ENCODE data around the gene CCDC188.

CCDC188 gene

DNA sequence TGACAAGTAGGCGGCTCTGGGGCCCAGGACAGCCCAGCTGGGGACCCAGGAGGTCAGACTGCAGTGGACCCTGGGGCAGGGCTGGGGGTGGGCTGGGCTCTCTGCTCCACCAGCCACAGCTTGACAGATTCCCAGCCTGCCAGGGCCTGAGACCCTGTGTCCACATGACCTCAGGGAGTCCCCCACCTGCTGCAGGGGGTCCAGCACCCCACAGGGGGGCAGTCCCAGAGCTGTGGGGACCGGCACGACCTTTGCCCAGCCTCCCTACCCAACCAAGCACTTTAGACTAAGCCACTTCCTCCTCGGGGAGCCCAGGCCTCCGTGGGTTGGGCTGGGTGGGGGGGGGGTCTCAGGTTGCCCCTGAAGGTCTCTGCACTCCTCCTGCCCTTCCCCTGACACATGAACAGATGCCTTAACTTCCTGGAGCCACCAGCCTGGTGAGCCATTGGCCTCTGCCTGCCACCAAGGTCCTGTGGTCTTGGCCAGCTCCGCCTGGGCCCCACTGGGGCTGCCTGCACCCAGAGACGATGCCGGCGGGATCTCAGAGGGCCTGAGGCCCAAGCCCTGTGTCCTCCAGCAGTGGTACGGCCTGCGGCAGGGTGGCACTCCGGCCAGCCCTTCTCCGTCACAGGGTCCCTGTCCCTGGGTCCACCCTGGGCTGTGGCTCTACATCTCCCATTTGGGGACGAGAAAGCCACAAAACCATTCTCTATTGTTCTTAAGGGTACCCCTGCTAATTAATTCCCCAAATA is 3.4 kb downstream of the CCDC188 start:
- no peak for DNase-seq

DNA sequence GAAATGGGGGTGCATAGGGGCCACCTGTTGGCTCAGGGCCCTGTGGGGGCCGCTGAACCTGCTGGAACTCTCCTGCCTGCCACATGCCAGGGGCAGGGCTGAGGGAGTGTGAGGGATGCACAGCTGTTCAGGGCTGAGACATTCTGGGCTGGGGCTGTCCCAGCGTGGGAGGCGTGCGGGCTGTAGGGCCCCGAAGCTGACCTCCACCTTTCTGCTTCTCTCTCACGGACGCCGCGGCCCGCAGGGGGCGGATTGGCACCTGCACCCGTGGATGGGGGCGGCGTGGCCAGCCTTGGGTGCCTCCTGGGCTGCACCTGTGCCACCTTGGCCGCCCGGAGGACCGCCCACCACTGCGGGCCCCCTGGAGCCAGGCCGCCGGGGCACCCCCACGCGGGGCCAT is 4.1 kb downstream of the CCDC188 start:
- DNase-seq = no peak

DNA sequence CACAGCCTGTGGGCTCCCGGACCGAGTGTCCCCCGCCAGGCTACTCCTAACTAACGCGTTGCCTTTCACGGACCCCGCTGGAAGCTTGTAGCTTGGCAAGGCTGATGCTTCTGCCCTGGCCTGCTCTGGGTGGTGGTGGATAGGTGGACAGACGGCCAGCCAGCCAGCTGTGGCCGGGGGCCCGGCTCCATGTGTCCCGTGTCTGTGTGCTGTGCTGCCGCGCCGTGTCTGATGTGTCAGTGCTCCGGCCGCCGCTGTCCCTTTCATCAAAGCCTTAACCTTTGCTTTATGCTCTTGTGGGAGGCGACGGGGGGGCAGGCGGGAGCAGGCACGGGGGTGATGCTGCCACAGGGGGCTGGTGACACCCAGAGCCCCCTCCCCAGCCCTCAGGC is 5.0 kb downstream of the CCDC188 start:
- DNase-seq = no peak

DNA sequence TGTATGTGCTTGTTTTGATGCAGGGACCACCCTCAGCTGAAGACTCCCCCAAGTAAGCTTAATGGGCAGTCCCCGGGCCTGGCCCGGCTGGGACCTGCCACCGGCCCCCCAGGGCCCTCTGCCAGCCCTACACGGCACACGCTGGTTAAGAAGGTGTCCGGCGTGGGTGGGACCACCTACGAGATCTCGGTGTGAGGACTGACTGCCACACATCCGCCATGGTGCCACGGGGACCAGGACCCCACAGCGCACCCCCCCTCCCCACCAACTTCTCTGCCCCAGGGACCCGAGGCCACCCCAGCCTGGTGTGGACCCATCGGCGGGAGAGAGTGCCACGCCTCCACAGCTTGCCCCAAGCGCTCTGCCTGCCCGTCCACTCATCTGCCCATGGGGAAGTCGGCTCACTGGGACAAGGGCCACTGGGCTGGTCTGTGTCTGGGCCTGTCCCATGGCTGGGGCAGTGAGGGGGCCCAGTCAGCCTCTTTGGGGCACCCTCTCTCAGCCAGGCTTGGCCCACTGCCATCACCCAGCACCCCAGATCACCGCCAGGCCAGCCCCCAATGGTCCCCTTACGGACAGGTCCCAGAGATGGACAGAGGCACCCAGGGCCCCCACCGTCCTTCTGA is 5.5 kb downstream of the CCDC188 start:
- no peak for DNase-seq

DNA sequence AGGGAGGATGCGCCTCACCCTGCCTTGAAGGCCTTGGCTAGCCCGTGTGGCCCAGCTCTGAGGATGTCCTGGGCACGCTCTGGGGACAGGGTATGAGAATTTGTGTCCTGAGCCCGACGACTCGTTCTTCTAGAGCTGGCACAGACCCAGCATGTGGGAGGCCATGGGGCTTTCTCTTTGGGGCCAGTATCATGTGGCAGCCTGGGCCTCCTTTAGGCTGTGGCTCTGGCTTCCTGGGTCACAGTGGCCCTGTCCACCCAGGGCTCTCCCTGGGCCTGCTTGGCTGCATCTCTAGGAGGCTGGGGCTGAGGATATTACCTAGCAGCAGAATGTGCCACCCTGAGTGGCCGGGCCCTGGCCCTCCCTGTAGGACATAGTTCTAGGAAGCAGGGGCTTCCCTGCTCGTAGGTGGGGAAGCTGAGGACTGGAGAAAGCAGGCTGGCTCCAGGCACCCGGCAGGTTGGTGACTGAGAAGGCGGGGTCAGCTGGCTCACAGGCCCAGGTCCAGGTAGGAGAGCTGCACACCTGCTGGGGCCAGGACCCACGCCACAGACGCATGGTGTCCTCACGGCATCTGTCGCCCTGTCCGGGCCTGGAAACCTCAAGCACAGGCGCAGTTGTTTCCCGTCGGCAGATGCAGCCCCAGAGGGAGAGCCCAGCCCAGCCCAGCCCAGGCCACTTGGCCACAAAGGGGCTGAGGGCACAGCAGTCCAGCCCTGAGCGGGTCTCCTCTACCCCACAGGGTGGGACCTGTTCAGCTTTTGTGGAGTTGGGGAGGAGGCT is 6.8 kb downstream of the CCDC188 start:
- no peak for DNase-seq

DNA sequence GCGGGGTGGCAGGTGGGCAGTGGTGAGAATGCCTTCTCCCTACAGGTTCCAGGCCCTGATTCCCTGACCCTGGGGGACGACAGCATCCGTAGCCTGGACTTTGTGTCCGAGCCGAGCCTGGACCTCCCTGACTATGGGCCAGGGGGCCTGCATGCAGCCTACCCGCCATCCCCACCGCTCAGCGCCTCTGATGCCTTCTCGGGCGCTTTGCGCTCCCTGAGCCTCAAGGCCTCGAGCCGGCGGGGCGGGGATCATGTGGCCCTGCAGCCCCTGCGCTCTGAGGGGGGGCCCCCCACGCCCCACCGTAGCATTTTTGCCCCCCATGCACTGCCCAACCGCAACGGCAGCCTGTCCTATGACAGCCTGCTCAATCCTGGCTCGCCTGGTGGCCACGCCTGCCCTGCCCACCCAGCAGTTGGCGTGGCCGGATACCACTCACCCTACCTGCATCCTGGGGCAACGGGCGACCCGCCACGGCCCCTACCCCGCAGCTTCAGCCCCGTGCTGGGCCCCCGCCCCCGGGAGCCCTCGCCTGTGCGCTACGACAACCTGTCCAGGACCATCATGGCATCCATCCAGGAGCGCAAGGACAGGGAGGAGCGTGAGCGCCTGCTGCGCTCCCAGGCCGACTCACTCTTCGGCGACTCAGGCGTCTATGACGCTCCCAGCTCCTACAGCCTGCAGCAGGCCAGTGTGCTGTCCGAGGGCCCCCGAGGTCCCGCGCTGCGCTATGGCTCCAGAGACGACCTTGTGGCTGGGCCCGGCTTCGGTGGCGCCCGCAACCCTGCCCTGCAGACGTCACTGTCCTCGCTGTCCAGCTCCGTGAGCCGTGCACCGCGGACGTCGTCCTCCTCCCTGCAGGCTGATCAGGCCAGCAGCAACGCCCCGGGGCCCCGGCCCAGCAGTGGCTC is 7.9 kb downstream of the CCDC188 start:
- DNase-seq = no peak

DNA sequence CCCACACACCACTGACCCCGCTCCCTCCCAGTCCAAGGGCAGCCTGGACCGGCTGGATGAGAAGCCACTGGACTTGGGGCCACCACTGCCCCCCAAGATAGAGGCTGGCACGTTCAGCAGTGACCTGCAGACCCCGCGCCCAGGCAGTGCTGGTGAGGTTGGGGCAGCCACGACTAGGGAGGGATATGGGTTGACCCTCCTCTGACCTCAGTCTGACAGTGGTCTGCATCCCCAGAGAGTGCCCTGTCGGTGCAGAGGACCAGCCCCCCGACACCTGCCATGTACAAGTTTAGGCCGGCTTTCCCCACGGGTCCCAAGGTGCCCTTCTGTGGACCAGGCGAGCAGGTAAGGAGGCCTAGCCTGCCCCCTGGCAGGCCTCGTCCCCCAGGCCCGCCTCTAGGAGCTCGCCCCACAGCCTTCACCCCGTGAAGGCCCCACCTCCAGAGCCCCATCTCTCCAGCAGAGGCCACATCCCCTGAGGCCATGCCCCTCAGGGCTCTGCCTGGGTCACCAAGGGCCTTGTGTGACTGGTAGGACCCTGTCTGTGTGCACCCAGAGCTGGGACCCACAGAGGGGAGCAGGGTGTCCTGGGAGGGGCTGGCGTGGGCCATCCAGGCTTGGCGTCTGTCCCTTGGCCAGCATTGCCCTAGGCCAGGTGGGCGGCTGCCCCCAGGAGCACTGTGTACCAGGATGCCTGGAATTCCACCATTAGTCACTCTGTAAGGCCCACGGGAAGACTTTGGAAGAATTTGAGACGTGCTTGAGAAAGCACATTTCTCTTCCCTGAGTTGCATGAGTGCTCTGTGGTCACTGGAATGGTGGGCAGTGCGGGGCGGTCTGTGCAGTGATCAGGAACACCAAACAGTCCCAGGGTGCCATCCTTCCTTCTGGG is 9.4 kb downstream of the CCDC188 start:
- no peak for DNase-seq

DNA sequence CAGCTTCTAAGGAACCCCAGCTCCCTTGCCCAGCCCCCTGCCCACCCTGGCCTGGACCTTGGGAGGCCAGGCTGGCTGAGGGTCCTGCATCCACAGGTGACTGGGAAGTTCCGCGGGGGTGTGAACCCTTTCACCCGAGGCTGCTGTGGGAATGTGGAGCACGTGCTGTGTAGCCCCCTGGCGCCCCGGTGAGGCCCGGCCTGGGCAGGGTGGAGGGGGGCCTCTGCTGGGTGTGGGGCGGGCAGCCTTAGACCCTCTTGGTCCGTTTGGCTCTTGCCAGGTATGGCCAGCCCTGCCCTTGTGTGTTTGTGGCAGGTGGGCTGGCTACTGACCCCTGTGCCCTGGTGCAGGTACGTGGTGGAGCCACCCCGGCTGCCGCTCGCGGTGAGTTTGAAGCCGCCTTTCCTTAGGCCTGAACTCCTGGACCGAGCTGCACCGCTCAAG is 10.3 kb downstream of the CCDC188 start:
- DNase-seq = no peak

DNA sequence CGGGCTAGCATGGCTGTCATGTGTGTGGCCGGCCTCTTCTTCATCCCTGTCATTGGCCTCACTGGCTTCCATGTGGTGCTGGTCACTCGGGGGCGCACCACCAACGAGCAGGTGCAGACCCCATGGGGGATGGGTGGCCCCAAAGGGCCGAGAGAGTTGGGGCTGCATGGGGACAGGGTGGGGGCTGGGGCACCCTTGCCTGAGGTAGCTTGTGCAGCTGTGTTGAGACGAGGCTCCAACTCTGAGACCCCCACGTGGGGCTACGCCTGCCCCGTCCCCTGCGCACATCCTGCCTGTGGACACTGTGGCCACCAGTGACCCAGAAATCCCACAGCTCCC is 10.8 kb downstream of the CCDC188 start:
- DNase-seq = no peak

DNA sequence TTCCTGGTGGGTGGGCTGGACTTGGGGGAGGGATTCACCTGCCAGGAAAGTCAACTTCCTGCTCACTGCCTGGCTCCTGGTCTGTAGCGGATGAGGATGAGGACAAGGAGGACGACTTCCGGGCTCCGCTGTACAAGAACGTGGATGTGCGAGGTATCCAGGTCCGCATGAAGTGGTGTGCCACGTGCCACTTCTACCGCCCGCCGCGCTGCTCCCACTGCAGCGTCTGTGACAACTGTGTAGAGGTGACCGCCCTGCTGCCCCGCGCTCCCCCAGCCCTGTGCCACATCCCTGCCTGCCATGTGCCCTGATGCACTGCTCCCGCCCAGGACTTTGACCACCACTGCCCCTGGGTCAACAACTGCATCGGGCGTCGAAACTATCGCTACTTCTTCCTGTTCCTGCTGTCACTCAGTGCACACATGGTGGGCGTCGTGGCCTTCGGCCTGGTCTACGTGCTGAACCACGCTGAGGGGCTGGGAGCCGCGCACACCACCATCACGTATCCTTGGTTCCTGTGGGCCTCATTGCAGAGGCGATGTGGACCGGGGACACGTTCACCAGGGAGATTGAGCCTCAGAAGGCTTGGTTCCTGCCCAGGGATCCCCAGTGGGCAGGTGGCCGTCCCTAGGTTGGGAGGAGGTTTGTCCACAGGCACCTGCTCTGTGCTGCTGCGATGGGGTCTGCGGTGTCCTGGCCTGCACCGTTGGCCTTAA is 11.3 kb downstream of the CCDC188 start:
- DNase-seq = no peak

DNA sequence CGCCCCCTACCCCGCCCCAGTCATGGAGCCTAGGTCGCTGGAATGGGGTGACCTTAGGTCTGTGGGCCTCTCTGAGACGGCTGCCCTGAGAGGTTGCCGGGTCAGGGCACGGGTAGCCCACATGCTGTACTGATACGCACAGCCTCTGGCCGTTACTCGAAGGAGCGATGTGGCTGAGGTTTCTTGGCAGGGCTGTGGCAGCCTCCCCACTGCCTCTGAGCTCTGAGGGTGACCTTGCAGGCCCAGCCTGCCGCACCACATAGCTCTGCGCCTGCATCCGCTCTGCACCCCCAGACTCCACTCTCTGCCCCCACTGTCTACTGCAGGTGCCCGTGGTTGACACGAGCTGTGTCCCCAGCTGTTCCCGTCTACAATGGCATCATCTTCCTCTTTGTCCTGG is 12.0 kb downstream of the CCDC188 start:
- DNase-seq = no peak

DNA sequence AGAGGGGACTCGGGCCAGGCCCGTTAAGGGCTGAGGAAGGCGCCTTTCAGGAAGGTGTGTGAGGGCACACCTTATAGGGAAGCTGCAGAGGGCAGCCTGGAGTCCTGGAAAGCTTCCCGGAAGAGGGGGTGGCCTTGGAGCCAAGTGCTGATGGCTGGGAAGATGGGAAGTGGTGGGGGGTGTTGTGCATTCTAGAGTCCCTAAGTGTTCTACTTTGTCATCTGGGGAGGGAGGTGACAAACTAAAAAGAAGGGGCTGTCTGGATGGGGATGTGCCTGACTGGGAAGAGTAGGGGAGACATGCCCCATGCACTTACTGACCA is 12.5 kb downstream of the CCDC188 start:
- DNase-seq = no peak

DNA sequence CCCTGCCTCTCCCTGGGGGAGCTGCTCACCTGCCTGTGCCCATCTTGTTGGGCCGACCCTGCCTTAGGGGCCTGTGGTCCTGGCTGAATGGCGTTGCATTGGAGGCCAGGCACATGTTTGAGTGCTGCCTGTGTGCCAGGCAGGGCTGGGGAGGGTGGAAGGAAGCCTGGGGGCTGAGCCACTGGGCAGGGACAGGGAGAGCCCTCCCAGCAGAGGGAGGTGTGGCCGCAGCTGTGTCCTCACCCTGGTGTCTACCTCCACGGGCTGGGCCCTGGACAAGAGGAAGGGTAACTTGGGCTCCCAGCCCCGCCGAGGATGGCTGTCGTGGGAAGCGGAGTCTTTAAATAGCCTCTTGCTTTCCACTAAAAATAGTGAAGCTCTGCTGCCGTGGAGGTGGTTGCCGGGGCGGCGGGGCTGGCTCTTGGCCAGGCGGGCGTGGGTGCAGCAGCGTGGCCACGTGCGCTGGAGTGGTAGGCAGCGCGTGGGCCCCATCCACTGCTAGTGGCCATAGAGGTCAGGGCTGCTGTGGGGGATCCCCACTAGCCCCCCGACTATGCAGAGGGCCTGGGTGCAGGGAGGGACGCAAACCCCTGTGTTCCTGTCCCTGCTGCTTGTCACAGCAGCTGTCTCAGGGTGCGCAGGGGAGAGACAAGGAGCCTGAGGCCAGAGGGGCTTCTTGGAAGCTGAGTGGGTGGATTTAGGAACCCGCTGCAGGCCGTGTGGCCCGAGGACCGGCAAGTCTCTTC is 13.0 kb downstream of the CCDC188 start:
- no peak for DNase-seq

DNA sequence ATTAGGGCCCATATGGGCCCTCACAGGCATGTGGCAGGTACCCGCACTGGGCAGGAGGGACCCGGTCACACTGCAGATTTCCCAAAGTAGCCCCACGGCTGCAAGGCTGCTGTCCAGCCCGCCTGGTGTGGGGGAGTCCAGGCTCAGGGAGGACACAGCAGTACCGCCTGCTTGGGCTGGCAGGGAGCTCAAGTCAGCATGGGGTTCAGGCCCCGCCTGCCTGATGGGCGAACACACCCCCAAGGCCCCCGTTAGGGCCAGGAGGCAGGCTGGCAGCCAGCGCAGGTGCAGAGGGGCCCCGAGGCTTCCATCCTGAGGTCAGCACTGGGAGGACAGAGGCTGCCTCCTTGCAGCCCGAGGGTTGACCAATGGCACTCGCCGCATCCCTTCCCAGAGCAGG is 13.7 kb downstream of the CCDC188 start:
- no peak for DNase-seq

DNA sequence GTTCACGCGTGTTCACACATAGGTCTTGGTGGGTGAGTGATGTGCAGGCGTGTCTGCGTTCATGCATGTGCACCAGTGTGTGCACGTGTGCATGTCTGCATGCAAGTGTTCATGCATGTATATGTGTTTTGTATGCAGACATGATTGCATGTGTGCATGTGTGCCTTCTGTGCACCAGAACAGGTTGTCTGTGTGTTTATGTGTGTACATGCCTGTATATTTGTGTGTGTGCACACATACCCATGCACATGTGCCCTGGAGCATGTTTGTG is 14.3 kb downstream of the CCDC188 start:
- no peak for DNase-seq

DNA sequence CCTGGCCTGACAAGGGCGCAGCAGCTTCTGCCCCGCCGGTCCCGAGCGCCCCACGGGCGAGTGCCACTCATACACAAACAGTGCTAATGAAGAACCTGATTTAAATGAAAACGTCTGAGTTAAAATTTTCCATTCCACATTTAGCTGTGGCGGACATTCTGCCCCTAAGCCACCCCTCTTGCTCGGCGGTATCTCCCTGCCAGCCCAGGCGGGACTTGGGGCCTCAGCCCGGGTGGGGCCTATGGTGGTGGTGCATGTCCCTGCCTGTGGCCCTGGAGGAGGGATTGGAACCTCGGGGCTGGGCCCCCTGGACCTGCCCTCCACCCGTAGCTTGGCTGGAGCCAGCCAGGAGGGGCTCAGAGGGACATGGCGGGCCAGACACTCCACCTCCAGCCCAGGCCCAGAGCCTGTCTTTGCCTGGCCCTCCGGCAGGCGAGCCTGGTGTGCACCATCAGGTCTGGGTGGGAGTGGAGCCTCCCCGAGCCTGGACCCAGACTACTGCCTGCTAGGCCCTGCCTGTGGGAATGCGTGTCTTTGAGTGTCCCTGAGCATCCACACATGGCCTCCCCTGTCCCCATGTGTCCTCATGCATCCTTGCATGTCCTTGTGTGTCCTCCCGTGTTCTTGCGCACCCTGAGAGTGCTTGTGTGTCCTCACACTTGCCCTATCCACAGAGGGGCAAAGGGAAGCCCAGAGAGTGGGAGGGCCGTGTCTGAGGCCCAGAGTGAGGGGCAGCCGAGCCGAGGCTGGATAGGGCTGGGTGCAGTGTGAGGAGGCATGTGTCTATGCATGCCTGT is 14.9 kb downstream of the CCDC188 start:
- DNase-seq = no peak

DNA sequence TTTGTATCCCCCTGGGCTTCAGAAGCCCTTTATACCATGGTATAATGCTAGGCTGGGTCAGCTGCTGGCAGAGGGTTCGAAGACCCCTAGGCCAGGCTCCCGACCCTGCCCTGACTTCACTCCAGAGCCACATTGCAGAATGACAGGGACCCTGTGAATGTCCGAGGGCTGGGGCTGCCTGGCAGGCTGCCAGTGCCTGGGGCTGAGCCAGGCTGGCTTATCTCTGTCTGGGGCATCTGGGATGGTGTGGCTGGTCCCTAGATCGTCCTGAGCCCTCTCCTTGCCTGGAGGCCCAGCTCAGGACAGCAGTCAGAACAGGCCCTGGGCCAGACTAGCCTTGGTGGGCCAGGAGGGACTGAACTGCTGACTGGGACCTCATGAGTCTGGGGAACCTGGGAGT is 15.6 kb downstream of the CCDC188 start:
- no peak for DNase-seq

DNA sequence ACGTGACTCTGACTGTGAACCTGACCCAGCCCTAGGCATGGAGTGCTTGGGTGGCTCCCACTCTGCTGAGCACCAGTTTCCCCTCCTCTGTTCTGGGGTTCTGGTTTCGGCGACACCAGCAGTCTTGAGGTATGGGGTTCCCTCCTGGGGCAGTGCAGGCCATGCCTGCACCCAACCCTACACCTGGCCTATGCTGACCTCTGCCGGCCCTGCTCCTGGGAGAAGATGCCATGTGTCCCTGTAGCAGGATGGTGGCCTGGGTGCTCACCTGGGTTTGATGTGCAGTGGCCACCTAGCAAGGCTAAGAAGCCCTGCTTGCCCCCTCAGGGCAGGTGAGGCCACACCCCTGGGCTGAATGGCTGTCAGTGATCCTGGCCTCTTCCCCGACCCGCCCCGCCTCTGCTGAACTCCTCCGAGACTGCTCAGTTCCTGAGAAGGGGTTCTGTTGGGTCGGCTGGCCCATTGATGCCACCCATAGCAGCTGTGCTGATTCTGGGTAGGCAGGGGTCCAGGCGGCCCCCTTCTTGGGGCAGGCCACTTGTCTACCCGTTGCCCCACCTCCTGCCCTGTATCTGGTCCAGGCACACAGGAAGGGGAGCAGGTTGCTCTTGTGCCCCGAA is 16.8 kb downstream of the CCDC188 start:
- no peak for DNase-seq

DNA sequence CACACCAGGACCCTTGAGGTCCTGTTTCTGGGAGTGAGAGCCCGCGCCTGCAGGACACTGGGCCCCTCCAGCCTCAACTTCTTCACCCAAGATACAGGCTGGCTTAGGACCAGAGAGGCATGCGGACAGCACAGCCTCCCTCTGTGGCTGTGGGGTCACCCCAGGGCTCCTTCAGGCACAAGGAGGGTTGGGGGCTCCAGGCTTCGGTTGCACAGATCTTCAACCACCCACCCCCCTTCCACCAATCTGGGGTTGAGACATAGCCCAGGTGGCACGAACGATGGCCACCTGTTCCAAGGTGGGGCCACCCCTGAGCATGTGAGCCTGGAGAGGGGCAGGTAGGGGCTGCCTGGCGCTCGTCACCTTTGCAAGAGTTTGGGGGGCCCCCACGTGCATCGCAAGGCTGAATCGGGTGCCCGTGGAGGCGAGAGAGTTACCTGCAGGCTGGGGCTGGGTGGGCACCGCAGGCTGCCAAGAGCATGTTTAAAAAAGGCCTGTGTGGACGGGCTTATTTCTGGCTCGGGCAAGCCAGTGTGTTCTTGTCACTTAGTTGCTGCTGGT is 18.1 kb downstream of the CCDC188 start:
- DNase-seq = no peak

Measured in retina (tissue), 1 donor.